ENCODE results near the gene AKR7A3.

Gene AKR7A3

DNA sequence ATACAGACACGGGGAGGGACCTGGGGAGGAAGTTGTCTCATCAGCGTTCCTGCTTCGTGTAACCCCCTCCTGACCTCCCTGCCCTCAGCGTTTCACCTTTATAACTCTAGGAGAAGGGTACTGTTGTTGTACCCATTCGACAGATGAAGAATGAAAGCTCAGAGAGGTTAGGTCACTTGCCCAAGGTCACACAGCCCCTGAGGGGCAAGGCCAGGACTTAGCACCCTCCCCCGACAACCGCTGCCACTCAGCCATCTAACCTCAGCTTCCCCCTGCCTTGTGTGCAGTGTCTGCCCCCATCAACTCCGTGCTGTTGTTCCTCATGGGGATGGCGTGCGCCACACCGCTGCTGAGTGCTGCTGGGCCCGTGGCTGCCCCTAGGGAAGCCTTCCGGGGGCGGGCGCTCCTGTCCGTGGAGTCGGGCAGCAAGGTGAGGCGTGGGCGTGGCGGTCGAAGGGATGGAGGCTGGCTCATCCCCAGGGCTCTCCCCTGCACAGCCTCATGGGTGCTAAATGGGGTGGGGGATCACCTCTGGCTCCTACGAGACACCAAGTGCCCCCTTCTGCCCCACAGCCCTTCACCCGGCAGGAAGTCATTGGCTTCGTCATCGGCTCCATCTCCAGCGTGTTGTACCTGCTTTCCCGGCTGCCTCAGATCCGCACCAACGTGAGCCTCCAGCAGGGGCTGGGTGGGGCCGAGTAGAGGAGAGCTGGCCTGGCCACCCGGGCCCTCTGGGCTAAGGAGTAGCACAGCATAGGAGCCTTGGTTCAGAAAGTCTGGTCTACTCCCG is 37.6 kb upstream of the AKR7A3 start:
- no peaks in the 10 kb centered on the region for H3K36me3 ChIP-seq (ENCODE audit: insufficient read depth, low read length)
- no peak overlapping the region for H3K9ac ChIP-seq (ENCODE audit: low read depth, low read length)
- H3K9me3 ChIP-seq (ENCODE audit: control insufficient read depth, insufficient read depth, low read length) = no peaks in the 10 kb centered on the region
- no peaks in the 10 kb centered on the region for H3K4me1 ChIP-seq (ENCODE audit: insufficient read depth, low read length)

DNA sequence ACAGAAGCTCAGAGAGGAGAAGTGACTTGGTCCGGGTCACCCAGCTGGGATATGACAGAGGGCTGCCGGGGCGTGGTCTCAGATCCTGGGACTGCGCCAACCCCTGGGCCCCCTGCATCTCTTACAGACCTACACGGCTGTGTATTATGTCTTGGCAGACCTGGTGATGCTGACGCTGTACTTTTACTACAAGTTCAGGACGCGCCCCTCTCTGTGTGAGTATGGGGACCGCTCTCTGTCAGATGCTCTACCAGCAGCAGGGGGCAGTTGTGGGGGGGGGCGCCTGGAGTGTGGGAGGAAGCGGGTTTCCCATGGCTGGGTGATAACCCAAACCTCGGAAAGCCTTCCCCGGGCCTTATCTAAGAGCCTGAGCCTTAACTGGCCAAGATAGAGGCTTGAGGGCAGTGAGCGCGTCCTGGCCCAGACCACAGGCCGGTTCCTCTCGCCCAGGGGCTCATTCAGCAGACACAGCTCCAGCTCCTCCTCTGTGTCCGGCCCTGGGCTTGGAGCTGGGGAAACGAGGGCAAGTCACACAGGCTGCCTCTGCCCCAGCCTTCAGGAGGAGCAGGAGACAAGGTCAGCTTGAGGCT is 36.9 kb upstream of the AKR7A3 start:
- Histone ChIP-seq H3K4me1 (ENCODE audit: insufficient read depth, low read length) (no peaks in the 10 kb centered on the region), H3K36me3 (ENCODE audit: insufficient read depth, low read length) (no peaks in the 10 kb centered on the region), H3K9ac (ENCODE audit: low read depth, low read length) (no peak overlapping the region), H3K9me3 (ENCODE audit: control insufficient read depth, insufficient read depth, low read length) (no peaks in the 10 kb centered on the region)

DNA sequence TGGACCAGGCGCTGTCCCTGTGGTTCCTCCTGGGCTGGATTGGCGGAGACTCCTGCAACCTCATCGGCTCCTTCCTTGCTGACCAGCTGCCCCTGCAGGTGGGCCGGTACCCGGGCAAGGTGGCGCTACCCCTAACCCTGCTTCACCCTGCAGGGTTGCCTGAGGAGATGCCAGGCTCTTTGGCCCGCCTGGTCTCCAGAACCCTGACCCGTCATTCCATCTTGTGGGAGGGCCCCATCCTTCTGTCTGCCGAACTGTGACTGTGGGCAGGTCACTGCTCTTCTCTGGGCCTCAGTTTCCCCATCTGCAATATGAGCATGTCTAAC is 36.1 kb upstream of the AKR7A3 start:
- Histone ChIP-seq H3K36me3 (ENCODE audit: insufficient read depth, low read length) (no peaks in the 10 kb centered on the region), H3K9ac (ENCODE audit: low read depth, low read length) (no peak overlapping the region)

GRCh38 chr1:19323987-19324664 is 35.6 kb upstream of the AKR7A3 start:
- H3K36me3 ChIP-seq (ENCODE audit: insufficient read depth, low read length) = peaks cover 2% of the 10 kb centered on the region; the same call in 1 of the 2 replicates

More for the DNA sequence above, 36.1 kb upstream of the AKR7A3 start:
- Histone ChIP-seq H3K4me1 (ENCODE audit: insufficient read depth, low read length) (no peaks in the 10 kb centered on the region), H3K9me3 (ENCODE audit: control insufficient read depth, insufficient read depth, low read length) (no peaks in the 10 kb centered on the region)

DNA sequence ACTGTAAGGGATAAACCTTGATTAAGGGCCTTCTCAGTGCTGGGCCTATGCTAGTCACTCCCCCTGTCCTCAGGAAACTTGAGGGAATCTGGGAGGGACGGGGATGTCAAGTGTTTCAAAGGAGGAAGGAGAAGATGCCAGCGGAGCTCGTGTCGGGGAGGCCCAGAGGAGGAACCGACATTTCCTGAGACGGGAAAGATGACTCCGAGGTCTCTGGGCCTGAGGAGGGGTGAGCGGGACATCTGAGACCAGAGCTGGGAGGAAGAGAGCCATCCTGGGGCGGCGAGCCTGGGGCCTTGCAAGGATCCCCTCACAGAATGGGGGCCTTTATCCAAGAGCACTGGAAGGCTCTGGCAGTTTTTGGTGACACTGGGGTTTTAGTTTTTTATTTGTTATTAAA is 33.9 kb upstream of the AKR7A3 start:
- no peaks in the 10 kb centered on the region for H3K9me3 ChIP-seq (ENCODE audit: control insufficient read depth, insufficient read depth, low read length)
- H3K4me1 ChIP-seq (ENCODE audit: insufficient read depth, low read length) = no peaks in the 10 kb centered on the region; the same call in 1 of the 2 replicates
- no peak overlapping the region for H3K9ac ChIP-seq (ENCODE audit: low read depth, low read length)
- peaks cover 3% of the 10 kb centered on the region; the same call in 1 of the 2 replicates for H3K36me3 ChIP-seq (ENCODE audit: insufficient read depth, low read length)

More at GRCh38 chr1:19323987-19324664, 35.6 kb upstream of the AKR7A3 start:
- H3K4me1 ChIP-seq (ENCODE audit: insufficient read depth, low read length) = no peaks in the 10 kb centered on the region
- no peaks in the 10 kb centered on the region for H3K9me3 ChIP-seq (ENCODE audit: control insufficient read depth, insufficient read depth, low read length)
- H3K9ac ChIP-seq (ENCODE audit: low read depth, low read length) = no peak overlapping the region

- Histone ChIP-seq H3K9ac (ENCODE audit: low read depth, low read length) (no peak overlapping the region), H3K9me3 (ENCODE audit: control insufficient read depth, insufficient read depth, low read length) (no peaks in the 10 kb centered on the region), H3K36me3 (ENCODE audit: insufficient read depth, low read length) (peaks cover 3% of the 10 kb centered on the region; the same call in 1 of the 2 replicates), H3K4me1 (ENCODE audit: insufficient read depth, low read length) (peaks cover 6% of the 10 kb centered on the region; the same call in 1 of the 2 replicates)
Measured at GRCh38 chr1:19321071-19321470, 32.5 kb upstream of the AKR7A3 start.

- Histone ChIP-seq H3K36me3 (ENCODE audit: insufficient read depth, low read length) (peaks cover 3% of the 10 kb centered on the region; the same call in 1 of the 2 replicates), H3K9ac (ENCODE audit: low read depth, low read length) (no peak overlapping the region), H3K4me1 (ENCODE audit: insufficient read depth, low read length) (peaks cover 6% of the 10 kb centered on the region; the same call in 1 of the 2 replicates), H3K9me3 (ENCODE audit: control insufficient read depth, insufficient read depth, low read length) (no peaks in the 10 kb centered on the region)
Measured at GRCh38 chr1:19319196-19319595, 30.6 kb upstream of the AKR7A3 start.

- no peak overlapping the region for H3K9ac ChIP-seq (ENCODE audit: low read depth, low read length)
- peaks cover 3% of the 10 kb centered on the region; the same call in 1 of the 2 replicates for H3K36me3 ChIP-seq (ENCODE audit: insufficient read depth, low read length)
- peaks cover 6% of the 10 kb centered on the region; the same call in 1 of the 2 replicates for H3K4me1 ChIP-seq (ENCODE audit: insufficient read depth, low read length)
- H3K9me3 ChIP-seq (ENCODE audit: control insufficient read depth, insufficient read depth, low read length) = no peaks in the 10 kb centered on the region
Measured at GRCh38 chr1:19317126-19317910, 28.7 kb upstream of the AKR7A3 start.

GRCh38 chr1:19315378-19316198 is 27.0 kb upstream of the AKR7A3 start:
- H3K9ac ChIP-seq (ENCODE audit: low read depth, low read length) = no peak overlapping the region
- H3K36me3 ChIP-seq (ENCODE audit: insufficient read depth, low read length) = peaks cover 3% of the 10 kb centered on the region; the same call in 1 of the 2 replicates
- peaks cover 6% of the 10 kb centered on the region; the same call in 1 of the 2 replicates for H3K4me1 ChIP-seq (ENCODE audit: insufficient read depth, low read length)
- no peaks in the 10 kb centered on the region for H3K9me3 ChIP-seq (ENCODE audit: control insufficient read depth, insufficient read depth, low read length)

GRCh38 chr1:19313961-19314882 is 25.7 kb upstream of the AKR7A3 start:
- Histone ChIP-seq H3K4me1 (ENCODE audit: insufficient read depth, low read length) (peaks cover 6% of the 10 kb centered on the region; the same call in 1 of the 2 replicates), H3K9ac (ENCODE audit: low read depth, low read length) (no peak overlapping the region), H3K36me3 (ENCODE audit: insufficient read depth, low read length) (peaks cover 2% of the 10 kb centered on the region; the same call in 1 of the 2 replicates), H3K9me3 (ENCODE audit: control insufficient read depth, insufficient read depth, low read length) (no peaks in the 10 kb centered on the region)

DNA sequence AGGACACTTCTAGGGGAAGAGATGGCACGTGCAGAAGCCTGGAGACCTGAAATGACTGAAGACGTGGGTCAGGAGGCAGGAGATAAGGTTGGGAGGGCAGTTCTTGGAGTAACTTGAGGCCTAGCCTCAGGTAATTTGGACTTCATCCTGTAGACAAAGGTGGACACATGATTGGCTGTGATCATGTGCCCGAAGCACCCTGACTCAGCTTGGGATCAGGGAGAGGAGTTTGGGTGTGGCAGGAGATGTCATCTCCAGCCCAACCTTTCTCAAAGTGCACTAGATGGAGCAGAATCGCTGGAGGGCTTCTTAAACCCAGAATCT is 25.0 kb upstream of the AKR7A3 start:
- Histone ChIP-seq H3K4me1 (ENCODE audit: insufficient read depth, low read length) (peaks cover 6% of the 10 kb centered on the region; the same call in 1 of the 2 replicates), H3K36me3 (ENCODE audit: insufficient read depth, low read length) (no peaks in the 10 kb centered on the region; the same call in 1 of the 2 replicates), H3K9ac (ENCODE audit: low read depth, low read length) (no peak overlapping the region), H3K9me3 (ENCODE audit: control insufficient read depth, insufficient read depth, low read length) (no peaks in the 10 kb centered on the region)

GRCh38 chr1:19312782-19313635 is 24.4 kb upstream of the AKR7A3 start:
- Histone ChIP-seq H3K9ac (ENCODE audit: low read depth, low read length) (peak overlapping the region; percentile 85), H3K4me1 (ENCODE audit: insufficient read depth, low read length) (peaks cover 6% of the 10 kb centered on the region; the same call in 1 of the 2 replicates), H3K36me3 (ENCODE audit: insufficient read depth, low read length) (peaks cover under 1% of the 10 kb centered on the region; the same call in 1 of the 2 replicates), H3K9me3 (ENCODE audit: control insufficient read depth, insufficient read depth, low read length) (no peaks in the 10 kb centered on the region)

All from ES-I3 (cell line).